Measurements from ENCODE around the gene MOCS3. TPM values are rescaled to one million over a fixed set of nuclear protein-coding genes. Genes with fewer than 3 reads are reported as not detected.

Gene MOCS3
- total RNA-seq, 2 donors from 2014 or later = 6.6 to 7.9 TPM

- Histone ChIP-seq H3K4me3 (peak within 1 kb of the TSS; percentile 71 to 89), H3K27me3 (replicated peaks; ENCODE audit: insufficient read depth) (no peaks in the 10 kb centered on the region), H3K4me1 (replicated peaks) (peaks cover 5% of the 10 kb centered on the region), H3K27ac (peak within 1 kb of the TSS; percentile 82 to 93), H3K9me3 (no peaks in the 10 kb centered on the region), H3K36me3 (no peaks in the 10 kb centered on the region)
- under 1% methylated on average over 44 of the region's 52 CpGs for WGBS
- TF ChIP-seq POLR2AphosphoS5 (IDR thresholded peaks at IDR 0.05) (peak; percentile 96), CTCF (IDR thresholded peaks at IDR 0.05) (no peak), POLR2A (IDR thresholded peaks at IDR 0.05) (peak; percentile 81)
- DNase-seq (ENCODE audit: low spot score) = peak; percentile 87
- intact Hi-C loops (cut with DNase I) = no loop called here
Measured at GRCh38 chr20:50957798-50958614, 612 bp upstream of the MOCS3 start, which contains the start of gene DPM1. TSS of gene DPM1 (minus strand) at chr20:50958532. CDS start at chr20:50958523, 9 bp downstream.

- DNase-seq (ENCODE audit: low spot score) = no peak
- 58% methylated on average over 25 of the region's 25 CpGs for WGBS
- no peak overlapping the region for H3K27ac ChIP-seq
- intact Hi-C loops (cut with DNase I) = no loop called here
- H3K36me3 ChIP-seq = no peaks in the 10 kb centered on the region
- H3K4me1 ChIP-seq (replicated peaks) = peaks cover 5% of the 10 kb centered on the region
- peak overlapping the region; percentile 71 to 89 for H3K4me3 ChIP-seq
- no peaks in the 10 kb centered on the region for H3K27me3 ChIP-seq (replicated peaks; ENCODE audit: insufficient read depth)
- TF ChIP-seq POLR2AphosphoS5 (IDR thresholded peaks at IDR 0.05) = no peak
- no peak for TF ChIP-seq CTCF (IDR thresholded peaks at IDR 0.05)
- TF ChIP-seq POLR2A (IDR thresholded peaks at IDR 0.05) = no peak
- no peaks in the 10 kb centered on the region for H3K9me3 ChIP-seq
Measured at GRCh38 chr20:50959543-50960126, 1.0 kb downstream of the MOCS3 start.

- Histone ChIP-seq H3K4me3 (no peak overlapping the region), H3K36me3 (no peaks in the 10 kb centered on the region), H3K27me3 (replicated peaks; ENCODE audit: insufficient read depth) (no peaks in the 10 kb centered on the region), H3K9me3 (no peaks in the 10 kb centered on the region), H3K27ac (no peak overlapping the region), H3K4me1 (replicated peaks) (no peaks in the 10 kb centered on the region)
- 24% methylated on average over 7 of the region's 7 CpGs for WGBS
- TF ChIP-seq POLR2AphosphoS5 (IDR thresholded peaks at IDR 0.05) (no peak), POLR2A (IDR thresholded peaks at IDR 0.05) (no peak), CTCF (IDR thresholded peaks at IDR 0.05) (no peak)
- intact Hi-C loops (cut with DNase I) = no loop called here
- DNase-seq (ENCODE audit: low spot score) = no peak
Measured at GRCh38 chr20:50967586-50967985, 9.0 kb downstream of the MOCS3 start.

DNA sequence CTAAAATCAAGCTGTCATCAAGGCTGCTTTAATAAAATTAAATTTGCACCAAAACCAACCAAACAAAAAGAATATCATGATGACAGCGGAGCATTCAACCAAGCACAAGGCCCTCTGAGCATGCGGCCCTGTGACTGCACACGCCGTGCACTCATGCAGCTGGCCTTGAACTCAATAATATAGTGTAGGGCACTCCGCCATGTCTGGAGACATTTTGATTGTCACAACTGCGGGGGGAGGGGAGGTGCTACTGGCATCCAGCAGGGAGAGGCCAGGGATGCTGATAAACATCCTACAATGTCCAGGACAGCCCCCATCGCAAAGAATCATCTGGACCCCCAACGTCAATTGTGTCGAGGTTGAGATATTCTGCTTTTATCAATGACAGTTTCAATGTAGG lies 9.7 kb downstream of the MOCS3 start:
- H3K27me3 ChIP-seq (replicated peaks; ENCODE audit: insufficient read depth) = no peaks in the 10 kb centered on the region
- 77% methylated on average over 9 of the region's 9 CpGs for WGBS
- intact Hi-C loops (cut with DNase I) = no loop called here
- no peaks in the 10 kb centered on the region for H3K36me3 ChIP-seq
- no peaks in the 10 kb centered on the region for H3K4me1 ChIP-seq (replicated peaks)
- DNase-seq (ENCODE audit: low spot score) = no peak
- no peak overlapping the region for H3K27ac ChIP-seq
- no peak for TF ChIP-seq POLR2AphosphoS5 (IDR thresholded peaks at IDR 0.05)
- no peak for TF ChIP-seq POLR2A (IDR thresholded peaks at IDR 0.05)
- no peak for TF ChIP-seq CTCF (IDR thresholded peaks at IDR 0.05)
- no peaks in the 10 kb centered on the region for H3K9me3 ChIP-seq
- H3K4me3 ChIP-seq = no peak overlapping the region
